ENCODE measurements around the gene SYNJ2.

DNA sequence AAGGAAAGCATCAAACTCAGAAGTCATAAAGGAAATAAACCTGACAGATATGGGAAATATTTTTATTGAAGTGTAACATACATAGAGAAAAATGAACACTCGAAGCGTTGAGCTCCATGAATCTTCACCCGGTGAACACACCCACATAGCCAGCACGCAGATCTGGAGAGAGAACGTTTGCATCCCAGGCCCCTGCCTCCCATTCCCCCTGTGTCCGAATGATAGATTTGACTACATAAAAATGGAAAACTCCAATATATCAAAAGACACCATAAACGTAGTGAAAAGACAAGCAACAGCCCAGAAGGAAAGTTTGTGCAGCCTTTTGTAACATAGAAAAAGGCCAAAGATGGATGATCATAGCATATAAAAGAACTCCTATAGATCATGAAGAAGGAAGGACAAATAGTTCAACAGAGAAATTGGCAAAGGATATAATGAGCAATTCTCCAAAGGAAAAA, 17.1 kb downstream of the SYNJ2 start:
- TF ChIP-seq, protein P1, sequence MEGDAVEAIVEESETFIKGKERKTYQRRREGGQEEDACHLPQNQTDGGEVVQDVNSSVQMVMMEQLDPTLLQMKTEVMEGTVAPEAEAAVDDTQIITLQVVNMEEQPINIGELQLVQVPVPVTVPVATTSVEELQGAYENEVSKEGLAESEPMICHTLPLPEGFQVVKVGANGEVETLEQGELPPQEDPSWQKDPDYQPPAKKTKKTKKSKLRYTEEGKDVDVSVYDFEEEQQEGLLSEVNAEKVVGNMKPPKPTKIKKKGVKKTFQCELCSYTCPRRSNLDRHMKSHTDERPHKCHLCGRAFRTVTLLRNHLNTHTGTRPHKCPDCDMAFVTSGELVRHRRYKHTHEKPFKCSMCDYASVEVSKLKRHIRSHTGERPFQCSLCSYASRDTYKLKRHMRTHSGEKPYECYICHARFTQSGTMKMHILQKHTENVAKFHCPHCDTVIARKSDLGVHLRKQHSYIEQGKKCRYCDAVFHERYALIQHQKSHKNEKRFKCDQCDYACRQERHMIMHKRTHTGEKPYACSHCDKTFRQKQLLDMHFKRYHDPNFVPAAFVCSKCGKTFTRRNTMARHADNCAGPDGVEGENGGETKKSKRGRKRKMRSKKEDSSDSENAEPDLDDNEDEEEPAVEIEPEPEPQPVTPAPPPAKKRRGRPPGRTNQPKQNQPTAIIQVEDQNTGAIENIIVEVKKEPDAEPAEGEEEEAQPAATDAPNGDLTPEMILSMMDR (IDR thresholded peaks at IDR 0.05) = no peak
- no peak for TF ChIP-seq POLR2AphosphoS5 (IDR thresholded peaks at IDR 0.05; ENCODE audit: low read depth, low read length)
- TF ChIP-seq TCF7L2 (IDR thresholded peaks at IDR 0.05; ENCODE audit: low read depth, low read length) = no peak
- TF ChIP-seq, protein P2, sequence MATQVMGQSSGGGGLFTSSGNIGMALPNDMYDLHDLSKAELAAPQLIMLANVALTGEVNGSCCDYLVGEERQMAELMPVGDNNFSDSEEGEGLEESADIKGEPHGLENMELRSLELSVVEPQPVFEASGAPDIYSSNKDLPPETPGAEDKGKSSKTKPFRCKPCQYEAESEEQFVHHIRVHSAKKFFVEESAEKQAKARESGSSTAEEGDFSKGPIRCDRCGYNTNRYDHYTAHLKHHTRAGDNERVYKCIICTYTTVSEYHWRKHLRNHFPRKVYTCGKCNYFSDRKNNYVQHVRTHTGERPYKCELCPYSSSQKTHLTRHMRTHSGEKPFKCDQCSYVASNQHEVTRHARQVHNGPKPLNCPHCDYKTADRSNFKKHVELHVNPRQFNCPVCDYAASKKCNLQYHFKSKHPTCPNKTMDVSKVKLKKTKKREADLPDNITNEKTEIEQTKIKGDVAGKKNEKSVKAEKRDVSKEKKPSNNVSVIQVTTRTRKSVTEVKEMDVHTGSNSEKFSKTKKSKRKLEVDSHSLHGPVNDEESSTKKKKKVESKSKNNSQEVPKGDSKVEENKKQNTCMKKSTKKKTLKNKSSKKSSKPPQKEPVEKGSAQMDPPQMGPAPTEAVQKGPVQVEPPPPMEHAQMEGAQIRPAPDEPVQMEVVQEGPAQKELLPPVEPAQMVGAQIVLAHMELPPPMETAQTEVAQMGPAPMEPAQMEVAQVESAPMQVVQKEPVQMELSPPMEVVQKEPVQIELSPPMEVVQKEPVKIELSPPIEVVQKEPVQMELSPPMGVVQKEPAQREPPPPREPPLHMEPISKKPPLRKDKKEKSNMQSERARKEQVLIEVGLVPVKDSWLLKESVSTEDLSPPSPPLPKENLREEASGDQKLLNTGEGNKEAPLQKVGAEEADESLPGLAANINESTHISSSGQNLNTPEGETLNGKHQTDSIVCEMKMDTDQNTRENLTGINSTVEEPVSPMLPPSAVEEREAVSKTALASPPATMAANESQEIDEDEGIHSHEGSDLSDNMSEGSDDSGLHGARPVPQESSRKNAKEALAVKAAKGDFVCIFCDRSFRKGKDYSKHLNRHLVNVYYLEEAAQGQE (IDR thresholded peaks at IDR 0.05; ENCODE audit: insufficient read depth in 1 of 2, low read depth in 2 of 2, low read length in 1 of 2) = no peak
- no peak for TF ChIP-seq SIN3A (IDR thresholded peaks at IDR 0.05; ENCODE audit: borderline replicate concordance, insufficient read depth, low read depth, low read length)
